H1 (cell line): ENCODE results near the gene CAPN6. TPM values are rescaled to one million over a fixed set of nuclear protein-coding genes. Genes with fewer than 3 reads are reported as not detected.

Source experiments
- CTCF ChIA-PET: fragments of 300-600 bp; sonication (Branson Sonifier 250); formaldehyde crosslinking; loops from one replicate; lab custom pipeline; 2021; ENCODE audit not compliant: partially characterized antibody; lab: Charles Lee
- POLR2A ChIA-PET: fragments of 300-600 bp; sonication (Branson Sonifier 250); formaldehyde crosslinking; loops from one replicate; lab custom pipeline; 2021; ENCODE audit warnings: inconsistent platforms; ENCODE audit not compliant: partially characterized antibody; lab: Charles Lee
- DNase-seq, 2 experiments: peaks; one replicate each; pipeline versions ENCODE4 v3.0.0 to v3.0.0-alpha.2; 2010 to 2022; ENCODE audit warnings: low spot score in 2 of 2, low read depth in 1 of 2, mixed read lengths in 1 of 2
- FAIRE-seq: peaks from 2 replicates; lab custom pipeline; 2011; peaks lifted over from hg19 to GRCh38; lab: Jason Lieb, UNC
- H2AFZ ChIP-seq: 2 replicates; pipeline ENCODE4 v1.8.1; 2012; ENCODE audit warnings: low read length, inconsistent platforms
- H2AK5ac ChIP-seq: 2 replicates; pipeline ENCODE4 v1.6.1; 2013; ENCODE audit warnings: low read depth, low read length
- H2BK120ac ChIP-seq: replicated peaks from 2 replicates; pipeline ENCODE3; 2013; ENCODE audit warnings: low read depth, low read length, inconsistent platforms
- H2BK12ac ChIP-seq: 2 replicates; pipeline ENCODE4 v1.6.1; 2013; ENCODE audit warnings: low read depth, low read length
- H2BK15ac ChIP-seq: 2 replicates; pipeline ENCODE4 v1.6.1; 2013; ENCODE audit warnings: low read length
- H2BK20ac ChIP-seq: 2 replicates; pipeline ENCODE4 v1.6.1; 2013; ENCODE audit warnings: low read length
- H2BK5ac ChIP-seq: 2 replicates; pipeline ENCODE4 v1.6.1; 2013; ENCODE audit warnings: low read depth, low read length
- H3K14ac ChIP-seq: 2 replicates; pipeline ENCODE4 v1.6.1; 2013; ENCODE audit warnings: inconsistent platforms; ENCODE audit not compliant: insufficient read length
- H3K18ac ChIP-seq: 2 replicates; pipeline ENCODE4 v1.6.1; 2013; ENCODE audit warnings: low read length; ENCODE audit errors: extremely low read depth
- H3K23ac ChIP-seq: 2 replicates; pipeline ENCODE4 v1.6.1; 2013; ENCODE audit warnings: inconsistent platforms; ENCODE audit not compliant: insufficient read length
- H3K23me2 ChIP-seq: 2 replicates; pipeline ENCODE4 v1.6.1; 2013; ENCODE audit warnings: low read depth, low read length
- H3K27ac ChIP-seq: 2 replicates; pipeline ENCODE4 v1.6.1; 2011; ENCODE audit warnings: low read depth, low read length, inconsistent platforms
- H3K27me3 ChIP-seq, 4 experiments: replicated peaks in 1 of 4; 1 replicate in 1 of 4; 2 replicates in 3 of 4; pipeline versions ENCODE4 v1.6.1 to v1.8.1; 2011 to 2013; ENCODE audit warnings: low read length in 3 of 4, mild to moderate bottlenecking in 3 of 4, inconsistent platforms in 2 of 4, mixed read lengths in 2 of 4, moderate library complexity in 1 of 4; ENCODE audit not compliant: control insufficient read depth in 3 of 4, insufficient read depth in 3 of 4; ENCODE audit errors: extremely low read depth in 1 of 4
- H3K36me3 ChIP-seq, 4 experiments: 2 replicates each; pipeline versions ENCODE4 v1.6.1 to v1.8.1; 2011 to 2013; ENCODE audit warnings: mild to moderate bottlenecking in 4 of 4, low read length in 3 of 4, moderate library complexity in 2 of 4, control low read depth in 1 of 4, inconsistent platforms in 1 of 4; ENCODE audit not compliant: insufficient read depth in 4 of 4, control insufficient read depth in 2 of 4
- H3K4ac ChIP-seq: replicated peaks from 2 replicates; pipeline ENCODE3; 2013; ENCODE audit warnings: low read length, low read depth, mixed read lengths, inconsistent platforms; ENCODE audit not compliant: insufficient read length
- H3K4me1 ChIP-seq, 4 experiments: replicated peaks in 1 of 4; 1 replicate in 1 of 4; 2 replicates in 3 of 4; pipeline versions ENCODE4 v1.6.1 to v1.8.1; 2011 to 2013; ENCODE audit warnings: low read length in 3 of 4, inconsistent platforms in 2 of 4, mixed read lengths in 1 of 4; ENCODE audit not compliant: insufficient read depth in 4 of 4, control insufficient read depth in 3 of 4
- H3K4me2 ChIP-seq, 2 experiments: 2 replicates each; pipeline versions ENCODE4 v1.6.1 to v1.8.1; 2011 to 2013; ENCODE audit warnings: low read depth in 2 of 2, low read length in 2 of 2, control low read depth in 1 of 2, inconsistent platforms in 1 of 2, mild to moderate bottlenecking in 1 of 2; ENCODE audit not compliant: insufficient read depth in 1 of 2
- H3K4me3 ChIP-seq, 4 experiments: fragments of 200-600, 300-600 bp in 1 of 4; sonication (generic), shearing (Covaris generic), sonication (Bioruptor Twin) in 1 of 4; 2 replicates each; pipeline versions ENCODE4 v1.5.1 to v1.8.1; 2011 to 2016; ENCODE audit warnings: low read length in 4 of 4, low read depth in 3 of 4, control low read depth in 2 of 4, inconsistent platforms in 2 of 4, mild to moderate bottlenecking in 2 of 4, mixed read lengths in 1 of 4, moderate library complexity in 1 of 4; ENCODE audit not compliant: insufficient read depth in 2 of 4; ENCODE audit errors: extremely low read depth in 1 of 4
- H3K56ac ChIP-seq: replicated peaks from 2 replicates; pipeline ENCODE3; 2013; ENCODE audit warnings: low read depth, mild to moderate bottlenecking, mixed read lengths, low read length, inconsistent platforms; ENCODE audit not compliant: insufficient read length
- H3K79me1 ChIP-seq: 2 replicates; pipeline ENCODE4 v1.6.1; 2013; ENCODE audit warnings: low read depth, low read length, control low read depth
- H3K79me2 ChIP-seq, 2 experiments: 2 replicates each; pipeline versions ENCODE4 v1.6.1 to v1.8.1; 2012 to 2013; ENCODE audit warnings: low read length in 2 of 2, mild to moderate bottlenecking in 2 of 2, inconsistent platforms in 1 of 2; ENCODE audit not compliant: insufficient read depth in 2 of 2, control insufficient read depth in 1 of 2
- H3K9ac ChIP-seq, 4 experiments: replicated peaks in 1 of 4; 1 replicate in 1 of 4; 2 replicates in 3 of 4; pipeline versions ENCODE4 v1.6.1 to v1.8.1; 2011 to 2013; ENCODE audit warnings: low read depth in 3 of 4, low read length in 3 of 4, control low read depth in 2 of 4, mild to moderate bottlenecking in 2 of 4, moderate library complexity in 2 of 4, inconsistent platforms in 1 of 4; ENCODE audit errors: extremely low read depth in 1 of 4
- H3K9me3 ChIP-seq, 2 experiments: 2 replicates each; pipeline versions ENCODE4 v1.6.1 to v1.8.1; 2012 to 2013; ENCODE audit warnings: mild to moderate bottlenecking in 2 of 2, moderate library complexity in 2 of 2, control low read depth in 1 of 2, inconsistent platforms in 1 of 2, low read depth in 1 of 2, low read length in 1 of 2, mixed read lengths in 1 of 2; ENCODE audit not compliant: insufficient read depth in 2 of 2
- H4K20me1 ChIP-seq, 2 experiments: replicated peaks in 1 of 2; 2 replicates each; pipeline versions ENCODE3 to v1.8.1; 2011 to 2013; ENCODE audit warnings: inconsistent platforms in 2 of 2, low read length in 2 of 2, mild to moderate bottlenecking in 1 of 2; ENCODE audit not compliant: insufficient read depth in 2 of 2, control insufficient read depth in 1 of 2
- H4K5ac ChIP-seq: 2 replicates; pipeline ENCODE4 v1.6.1; 2013; ENCODE audit warnings: low read length, low read depth, mixed read lengths, inconsistent platforms; ENCODE audit not compliant: insufficient read length
- H4K8ac ChIP-seq: 2 replicates; pipeline ENCODE4 v1.8.0; 2013; ENCODE audit warnings: mild to moderate bottlenecking, moderate library complexity, low read length, inconsistent platforms; ENCODE audit not compliant: insufficient read depth; ENCODE audit errors: extremely low read depth
- H4K91ac ChIP-seq: replicated peaks from 2 replicates; pipeline ENCODE3; 2013; ENCODE audit warnings: low read length, mixed read lengths, inconsistent platforms; ENCODE audit not compliant: insufficient read length
- BACH1 ChIP-seq: IDR thresholded peaks from 2 replicates; pipeline ENCODE4 v1.6.1; 2012; ENCODE audit warnings: low read length, improper control_type of control experiment
- CREB1 ChIP-seq: IDR thresholded peaks from 2 replicates; pipeline ENCODE4 v1.6.1; 2012; ENCODE audit warnings: inconsistent platforms
- EP300 ChIP-seq, 2 experiments: IDR thresholded peaks; 1 replicate in 1 of 2; 2 replicates in 1 of 2; pipeline ENCODE4 v1.6.1; 2011 to 2012; ENCODE audit warnings: low read depth in 2 of 2, low read length in 2 of 2, mild to moderate bottlenecking in 2 of 2, borderline replicate concordance in 1 of 2, inconsistent platforms in 1 of 2, moderate library complexity in 1 of 2
- POLR2AphosphoS5 ChIP-seq: IDR thresholded peaks from 2 replicates; pipeline ENCODE4 v1.6.1; 2011; ENCODE audit warnings: low read depth, low read length
- POU5F1 ChIP-seq: IDR thresholded peaks from 2 replicates; pipeline ENCODE4 v1.6.1; 2011; ENCODE audit warnings: low read depth, mild to moderate bottlenecking, low read length, moderate library complexity
- RBBP5 ChIP-seq: IDR thresholded peaks from 2 replicates; pipeline ENCODE4 v1.7.1; 2012; ENCODE audit warnings: low read depth, mild to moderate bottlenecking, inconsistent platforms, low read length, moderate library complexity, borderline replicate concordance
- RXRA ChIP-seq: IDR thresholded peaks from 2 replicates; pipeline ENCODE4 v1.6.1; 2011; ENCODE audit warnings: low read depth, mild to moderate bottlenecking, low read length, moderate library complexity; ENCODE audit not compliant: insufficient read depth
- SIX5 ChIP-seq: IDR thresholded peaks from 2 replicates; pipeline ENCODE4 v1.6.1; 2011; ENCODE audit warnings: mild to moderate bottlenecking, low read depth, low read length
- SP1 ChIP-seq: IDR thresholded peaks from 2 replicates; pipeline ENCODE4 v1.6.1; 2011; ENCODE audit warnings: low read depth, low read length
- SP4 ChIP-seq: IDR thresholded peaks from 2 replicates; pipeline ENCODE4 v1.6.1; 2012; ENCODE audit warnings: low read length, inconsistent platforms
- WGBS, 2 experiments: shearing (Covaris generic) in 1 of 2; methylation state at CpG; one replicate each; pipeline versions ENCODE4 v1.1.6 to v1.1.7; 2013 to 2015; ENCODE audit warnings: low lambda C conversion rate in 2 of 2, mixed read lengths in 2 of 2, inconsistent platforms in 1 of 2, low coverage in 1 of 2, missing lambda C conversion rate in 1 of 2; ENCODE audit not compliant: insufficient replicate concordance in 2 of 2, insufficient coverage in 1 of 2, insufficient read length in 1 of 2; ENCODE audit errors: extremely low coverage in 1 of 2, missing lambda C conversion rate in 1 of 2; 5-methylcytosine and 5-hydroxymethylcytosine counted together
- polyA plus RNA-seq, 7 experiments: library from polyadenylated mRNA; depleted of rRNA in 3 of 7; stranded (reverse) in 5 of 7; unstranded in 2 of 7; fragments of >200 nt in 5 of 7; fragments of 200-250 nt in 2 of 7; gene quantifications; 1 replicate in 5 of 7; 2 replicates in 1 of 7; 4 replicates in 1 of 7; pipeline versions ENCODE4 v1.2.1 to v1.2.3, GENCODE V29; 2011 to 2013; ENCODE audit warnings: missing spikeins in 2 of 7, mixed read lengths in 2 of 7
- total RNA-seq: library from RNA; stranded (reverse); fragmentation: NEBNext Ultra II Directional; extraction: Animal tissue kit (Norgen Biotek cat#: 25700); gene quantifications from 2 replicates; pipeline ENCODE4 v1.2.1, GENCODE V29; 2021

Gene CAPN6
- total and polyA plus RNA-seq, 2 of the 8 experiments (the other 6 are each of a cell fraction or from before 2014, with no cell fraction given) = 5.3 to 10.6 TPM

DNA sequence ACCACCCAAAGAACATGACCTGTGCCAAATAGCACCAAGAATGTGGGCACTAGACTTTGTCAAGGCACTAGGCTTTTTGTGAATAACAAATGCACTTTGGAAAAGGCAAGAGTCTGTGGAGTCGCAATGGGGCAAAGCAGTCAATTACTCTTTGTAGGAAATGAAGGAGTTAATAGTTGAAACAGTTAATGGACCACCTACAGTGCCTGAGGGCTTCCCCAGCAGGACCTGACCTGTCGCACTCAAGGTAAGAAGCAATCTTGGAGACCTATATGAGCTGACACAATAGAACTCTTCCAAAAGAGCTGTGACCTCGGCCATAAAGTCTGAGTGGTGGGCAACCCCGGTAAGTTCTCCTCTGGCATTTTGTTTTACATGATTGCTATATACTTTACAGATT is 49.2 kb upstream of the CAPN6 start:
- H3K23me2 ChIP-seq = no peaks in the 10 kb centered on the region
- no peak overlapping the region for H2BK20ac ChIP-seq
- no peaks in the 10 kb centered on the region for H3K79me1 ChIP-seq
- H3K14ac ChIP-seq = no peak overlapping the region
- no peak overlapping the region for H3K4ac ChIP-seq
- CTCF ChIA-PET = no interaction called here
- 71% methylated on average over 4 of the region's 4 CpGs; no CpG with 5 or more reads in 1 of the 2 experiments for WGBS, 2 experiments
- H3K4me1 ChIP-seq = no peaks in the 10 kb centered on the region
- no peak overlapping the region for H3K56ac ChIP-seq
- H4K91ac ChIP-seq = no peak overlapping the region
- H3K27me3 ChIP-seq = no peaks in the 10 kb centered on the region
- no peaks in the 10 kb centered on the region for H3K36me3 ChIP-seq
- H3K9ac ChIP-seq = no peak overlapping the region
- no peaks in the 10 kb centered on the region for H3K9me3 ChIP-seq
- no peak overlapping the region for H4K8ac ChIP-seq
- no peak overlapping the region for H3K4me3 ChIP-seq
- H2BK5ac ChIP-seq = no peak overlapping the region
- no peak overlapping the region for H2BK12ac ChIP-seq
- no peak overlapping the region for H3K27ac ChIP-seq
- POLR2A ChIA-PET = no interaction called here
- H2BK15ac ChIP-seq = no peak overlapping the region
- no peaks in the 10 kb centered on the region for H4K20me1 ChIP-seq
- no peak overlapping the region for H4K5ac ChIP-seq
- no peak overlapping the region for H2BK120ac ChIP-seq
- no peak overlapping the region for H2AK5ac ChIP-seq
- no peak for FAIRE-seq
- H3K18ac ChIP-seq = no peak overlapping the region
- H2AFZ ChIP-seq = no peak overlapping the region
- H3K79me2 ChIP-seq = no peaks in the 10 kb centered on the region
- no peak for DNase-seq
- no peak overlapping the region for H3K4me2 ChIP-seq
- no peak overlapping the region for H3K23ac ChIP-seq
- no peak for TF ChIP-seq EP300 (IDR thresholded peaks at IDR 0.05; ENCODE audit: borderline replicate concordance in 1 of 2, low read depth in 2 of 2, low read length in 2 of 2)
- no peak for TF ChIP-seq SP4
- no peak for TF ChIP-seq SIX5
- no peak for TF ChIP-seq BACH1
- no peak for TF ChIP-seq SP1
- TF ChIP-seq CREB1 = no peak
- no peak for TF ChIP-seq POLR2AphosphoS5
- TF ChIP-seq POU5F1 = no peak
- no peak for TF ChIP-seq RXRA
- TF ChIP-seq RBBP5 = no peak
